Panc1 (cell line): Measurements from ENCODE around the gene KDM2B. TPM values are rescaled to one million over a fixed set of nuclear protein-coding genes. Genes with fewer than 3 reads are reported as not detected.

Source experiments
- ATAC-seq: fragments of 200-7000 bp; cut with Tn5 transposase; 2 replicates; pipeline ENCODE4 v1.9.1; 2020; ENCODE audit warnings: mild to moderate bottlenecking, moderate library complexity
- BruUV-seq: library from RNA; stranded (reverse); fragments of 400-500 nt; replicated peaks from 2 replicates; lab custom pipeline; 2021; lab: Mats Ljungman, UMichigan
- CTCF ChIA-PET: fragments of 300-600 bp; sonication (Branson Sonifier 250); formaldehyde crosslinking; loops from one replicate; lab custom pipeline; 2022; ENCODE audit warnings: antibody characterized with exemption; lab: Charles Lee
- POLR2A ChIA-PET: fragments of 300-600 bp; sonication (Branson Sonifier 250); formaldehyde crosslinking; loops from one replicate; lab custom pipeline; 2022; ENCODE audit warnings: antibody characterized with exemption; lab: Charles Lee
- DNase-seq: peaks from one replicate; pipeline ENCODE4 v3.0.0-alpha.2; 2010; ENCODE audit warnings: low read depth, low spot score
- H3K27ac ChIP-seq: 2 replicates; pipeline ENCODE4 v1.5.1; 2011; ENCODE audit warnings: mild to moderate bottlenecking, low read length, inconsistent platforms
- H3K27me3 ChIP-seq: fragments of 200-500 bp; sonication (Bioruptor generic); 2 replicates; pipeline ENCODE4 v1.6.0; 2014; ENCODE audit warnings: low read length, inconsistent platforms; ENCODE audit not compliant: control insufficient read depth, insufficient read depth
- H3K36me3 ChIP-seq: fragments of 200-500 bp; sonication (Bioruptor generic); 2 replicates; pipeline ENCODE4 v1.5.1; 2014; ENCODE audit warnings: inconsistent platforms, mild to moderate bottlenecking, low read length, moderate library complexity; ENCODE audit not compliant: control insufficient read depth, insufficient read depth
- H3K4me1 ChIP-seq: 2 replicates; pipeline ENCODE4 v1.5.1; 2011; ENCODE audit warnings: inconsistent platforms, mild to moderate bottlenecking, low read length, moderate library complexity; ENCODE audit not compliant: control insufficient read depth, insufficient read depth
- H3K4me3 ChIP-seq, 2 experiments: 2 replicates each; pipeline ENCODE4 v1.5.1; 2011 to 2012; ENCODE audit warnings: low read depth in 2 of 2, low read length in 2 of 2, mild to moderate bottlenecking in 2 of 2, inconsistent platforms in 1 of 2, moderate library complexity in 1 of 2
- H3K9me3 ChIP-seq: fragments of 200-500 bp; sonication (Bioruptor generic); 2 replicates; pipeline ENCODE4 v1.5.1; 2014; ENCODE audit warnings: low read depth, mild to moderate bottlenecking, inconsistent platforms, low read length, moderate library complexity; ENCODE audit not compliant: control insufficient read depth, insufficient read depth
- POLR2AphosphoS5 ChIP-seq: IDR thresholded peaks from 2 replicates; pipeline ENCODE4 v1.6.1; 2012; ENCODE audit warnings: mild to moderate bottlenecking, low read depth, low read length, moderate library complexity
- SIN3A ChIP-seq: IDR thresholded peaks from 2 replicates; pipeline ENCODE4 v1.6.1; 2012; ENCODE audit warnings: low read depth, mild to moderate bottlenecking, low read length, moderate library complexity, borderline replicate concordance; ENCODE audit not compliant: insufficient read depth
- TCF7L2 ChIP-seq: IDR thresholded peaks from 2 replicates; pipeline ENCODE4 v1.6.1; 2011; ENCODE audit warnings: mild to moderate bottlenecking, low read depth, low read length, inconsistent platforms
- in situ Hi-C: cut with HindIII; loops from 2 replicates; pipeline ENCODE4 v1.10.0; 2016; ENCODE audit warnings: low sequenced_read_pairs, low pct_unique_long_range_greater_than_20kb
- intact Hi-C: fragments of 100-400 bp; cut with micrococcal nuclease; formaldehyde crosslinking; loops from one replicate; pipeline ENCODE4 v1.10.0; 2022; ENCODE audit not compliant: unreplicated experiment
- total RNA-seq: library from RNA; stranded (reverse); gene quantifications from one replicate; pipeline ENCODE4 v1.2.1, GENCODE V29; 2021; ENCODE audit not compliant: unreplicated experiment
- TF ChIP-seq, protein P1 (sequence below): fragments of 450-650 bp; IDR thresholded peaks from 2 replicates; pipeline ENCODE4 v1.5.1; 2017; ENCODE audit warnings: mild to moderate bottlenecking
- TF ChIP-seq, protein P2 (sequence below), 2 experiments: IDR thresholded peaks; 2 replicates each; pipeline ENCODE4 v1.6.1; 2011 to 2012; ENCODE audit warnings: low read depth in 2 of 2, control low read depth in 1 of 2, low read length in 1 of 2, mild to moderate bottlenecking in 1 of 2, moderate library complexity in 1 of 2; ENCODE audit not compliant: insufficient read depth in 1 of 2

KDM2B gene
- total RNA-seq, 1 experiment from 2014 or later, result 27.5 TPM

DNA sequence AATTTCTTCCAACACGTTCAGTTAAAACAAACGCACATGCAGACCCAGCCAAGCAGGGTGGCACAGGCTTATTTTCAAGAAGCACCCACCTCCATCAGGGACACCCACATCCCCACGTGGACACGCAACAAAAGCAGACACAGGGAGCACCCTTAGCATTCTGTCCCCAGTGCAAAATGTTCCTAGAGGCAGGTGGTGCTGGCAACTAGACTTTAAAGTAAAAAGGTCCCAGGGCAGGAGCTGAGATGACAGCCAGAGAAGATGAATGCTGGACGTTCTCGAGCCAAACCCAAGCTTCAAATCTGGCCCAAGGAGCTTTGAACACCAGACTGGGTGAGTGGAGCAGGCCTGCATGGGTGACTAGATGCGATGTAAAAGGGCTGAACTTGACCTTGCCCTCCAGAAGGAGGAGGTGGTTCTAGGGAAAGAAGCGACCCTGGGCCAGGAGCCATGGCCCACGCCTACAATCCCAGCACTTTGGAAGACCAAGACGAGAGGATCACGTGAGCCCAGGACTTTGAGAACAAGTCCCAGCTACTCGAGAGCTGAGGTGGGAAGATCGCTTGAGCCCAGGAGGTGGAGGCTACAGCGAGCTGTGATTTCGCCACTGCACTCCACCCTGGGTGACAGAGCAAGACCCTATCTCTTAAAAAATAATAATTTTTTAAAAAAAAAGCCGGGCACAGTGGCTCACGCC, 47.3 kb downstream of the KDM2B start:
- Histone ChIP-seq H3K36me3 (no peaks in the 10 kb centered on the region), H3K27me3 (no peaks in the 10 kb centered on the region), H3K4me3 (no peak overlapping the region), H3K4me1 (peaks cover 10% of the 10 kb centered on the region; the same call in 1 of the 2 replicates), H3K9me3 (no peaks in the 10 kb centered on the region), H3K27ac (no peak overlapping the region)
- DNase-seq, result no peak
- no peak for ATAC-seq
- CTCF ChIA-PET, result interaction anchor here (0.6 kb wide), 1 partner anchor 20 kb away, joined by 3 read pairs; no protein-coding TSS in a partner anchor
- no peak for TF ChIP-seq SIN3A
- TF ChIP-seq, protein P1, sequence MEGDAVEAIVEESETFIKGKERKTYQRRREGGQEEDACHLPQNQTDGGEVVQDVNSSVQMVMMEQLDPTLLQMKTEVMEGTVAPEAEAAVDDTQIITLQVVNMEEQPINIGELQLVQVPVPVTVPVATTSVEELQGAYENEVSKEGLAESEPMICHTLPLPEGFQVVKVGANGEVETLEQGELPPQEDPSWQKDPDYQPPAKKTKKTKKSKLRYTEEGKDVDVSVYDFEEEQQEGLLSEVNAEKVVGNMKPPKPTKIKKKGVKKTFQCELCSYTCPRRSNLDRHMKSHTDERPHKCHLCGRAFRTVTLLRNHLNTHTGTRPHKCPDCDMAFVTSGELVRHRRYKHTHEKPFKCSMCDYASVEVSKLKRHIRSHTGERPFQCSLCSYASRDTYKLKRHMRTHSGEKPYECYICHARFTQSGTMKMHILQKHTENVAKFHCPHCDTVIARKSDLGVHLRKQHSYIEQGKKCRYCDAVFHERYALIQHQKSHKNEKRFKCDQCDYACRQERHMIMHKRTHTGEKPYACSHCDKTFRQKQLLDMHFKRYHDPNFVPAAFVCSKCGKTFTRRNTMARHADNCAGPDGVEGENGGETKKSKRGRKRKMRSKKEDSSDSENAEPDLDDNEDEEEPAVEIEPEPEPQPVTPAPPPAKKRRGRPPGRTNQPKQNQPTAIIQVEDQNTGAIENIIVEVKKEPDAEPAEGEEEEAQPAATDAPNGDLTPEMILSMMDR, result no peak
- TF ChIP-seq, protein P2, sequence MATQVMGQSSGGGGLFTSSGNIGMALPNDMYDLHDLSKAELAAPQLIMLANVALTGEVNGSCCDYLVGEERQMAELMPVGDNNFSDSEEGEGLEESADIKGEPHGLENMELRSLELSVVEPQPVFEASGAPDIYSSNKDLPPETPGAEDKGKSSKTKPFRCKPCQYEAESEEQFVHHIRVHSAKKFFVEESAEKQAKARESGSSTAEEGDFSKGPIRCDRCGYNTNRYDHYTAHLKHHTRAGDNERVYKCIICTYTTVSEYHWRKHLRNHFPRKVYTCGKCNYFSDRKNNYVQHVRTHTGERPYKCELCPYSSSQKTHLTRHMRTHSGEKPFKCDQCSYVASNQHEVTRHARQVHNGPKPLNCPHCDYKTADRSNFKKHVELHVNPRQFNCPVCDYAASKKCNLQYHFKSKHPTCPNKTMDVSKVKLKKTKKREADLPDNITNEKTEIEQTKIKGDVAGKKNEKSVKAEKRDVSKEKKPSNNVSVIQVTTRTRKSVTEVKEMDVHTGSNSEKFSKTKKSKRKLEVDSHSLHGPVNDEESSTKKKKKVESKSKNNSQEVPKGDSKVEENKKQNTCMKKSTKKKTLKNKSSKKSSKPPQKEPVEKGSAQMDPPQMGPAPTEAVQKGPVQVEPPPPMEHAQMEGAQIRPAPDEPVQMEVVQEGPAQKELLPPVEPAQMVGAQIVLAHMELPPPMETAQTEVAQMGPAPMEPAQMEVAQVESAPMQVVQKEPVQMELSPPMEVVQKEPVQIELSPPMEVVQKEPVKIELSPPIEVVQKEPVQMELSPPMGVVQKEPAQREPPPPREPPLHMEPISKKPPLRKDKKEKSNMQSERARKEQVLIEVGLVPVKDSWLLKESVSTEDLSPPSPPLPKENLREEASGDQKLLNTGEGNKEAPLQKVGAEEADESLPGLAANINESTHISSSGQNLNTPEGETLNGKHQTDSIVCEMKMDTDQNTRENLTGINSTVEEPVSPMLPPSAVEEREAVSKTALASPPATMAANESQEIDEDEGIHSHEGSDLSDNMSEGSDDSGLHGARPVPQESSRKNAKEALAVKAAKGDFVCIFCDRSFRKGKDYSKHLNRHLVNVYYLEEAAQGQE (IDR thresholded peaks at IDR 0.05; ENCODE audit: insufficient read depth in 1 of 2, low read depth in 2 of 2, low read length in 1 of 2), result no peak
- TF ChIP-seq POLR2AphosphoS5, result no peak
- TF ChIP-seq TCF7L2, result no peak
- POLR2A ChIA-PET, result no interaction called here
- intact Hi-C loops (no loop called here), in situ Hi-C loops (no loop called here)
- no TSS peak for BruUV-seq

DNA sequence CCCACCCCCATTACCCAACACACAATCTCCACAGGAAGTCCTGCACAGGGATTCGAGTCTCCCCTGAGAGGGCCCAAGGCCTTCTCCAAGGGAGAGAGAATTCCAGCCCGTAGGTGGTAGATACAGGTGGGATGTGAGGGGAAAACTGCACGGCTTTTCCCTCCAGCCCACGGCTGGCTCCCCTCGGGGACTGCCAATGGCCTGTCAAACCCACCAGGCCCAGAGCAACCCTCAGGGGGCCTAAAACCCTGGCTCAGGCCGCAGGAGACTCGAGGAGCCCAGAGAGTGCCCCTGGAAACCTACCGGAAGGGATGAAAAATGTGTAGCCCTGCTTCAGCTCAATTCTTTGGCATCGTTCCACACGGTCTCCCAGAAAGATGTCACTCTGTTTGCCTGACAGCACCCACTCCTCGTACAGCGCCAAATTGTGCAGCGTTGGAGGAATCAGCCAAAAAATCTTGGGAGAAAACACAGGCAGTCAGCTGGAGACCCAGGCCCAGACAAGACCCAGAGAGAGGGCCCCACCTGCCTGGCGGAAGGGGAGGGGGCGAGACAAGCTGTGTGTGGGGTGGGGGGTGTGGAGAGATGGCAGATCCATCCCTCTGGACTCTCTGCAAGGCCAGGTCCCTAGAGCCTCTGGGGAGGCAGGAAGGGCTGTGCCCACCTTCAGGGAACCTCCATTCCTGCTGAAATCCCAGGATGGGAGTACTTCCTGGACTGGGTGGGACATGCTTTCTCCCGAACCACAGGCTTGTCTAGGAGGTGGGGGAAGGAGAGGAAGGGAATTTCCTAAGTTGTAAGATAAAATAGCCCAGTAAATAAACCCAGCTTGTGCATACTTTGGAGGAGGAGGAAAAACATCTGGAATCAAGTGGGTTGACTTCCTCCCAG, 48.1 kb downstream of the KDM2B start:
- CTCF ChIA-PET, result no interaction called here
- intact Hi-C loops (no loop called here), in situ Hi-C loops (no loop called here)
- Histone ChIP-seq H3K27ac (no peak overlapping the region), H3K27me3 (no peaks in the 10 kb centered on the region), H3K36me3 (no peaks in the 10 kb centered on the region), H3K4me3 (no peak overlapping the region), H3K9me3 (no peaks in the 10 kb centered on the region), H3K4me1 (peaks cover 10% of the 10 kb centered on the region; the same call in 1 of the 2 replicates)
- TF ChIP-seq, protein P2 (IDR thresholded peaks at IDR 0.05; ENCODE audit: insufficient read depth in 1 of 2, low read depth in 2 of 2, low read length in 1 of 2), result no peak
- no peak for TF ChIP-seq SIN3A
- TF ChIP-seq TCF7L2, result no peak
- no peak for TF ChIP-seq POLR2AphosphoS5
- TF ChIP-seq, protein P1, result no peak
- BruUV-seq, result no TSS peak
- DNase-seq, result no peak
- no peak for ATAC-seq
- POLR2A ChIA-PET, result no interaction called here
